PC-3 (cell line): Measurements from ENCODE around the gene CIAO1. TPM values are rescaled to one million over a fixed set of nuclear protein-coding genes. Genes with fewer than 3 reads are reported as not detected.

ENCODE experiments used
- ATAC-seq: fragments of 200-7000 bp; cut with Tn5 transposase; 2 replicates; pipeline ENCODE4 v1.9.1; 2020; ENCODE audit warnings: mild to moderate bottlenecking, moderate library complexity
- BruUV-seq: library from RNA; stranded (reverse); fragments of 400-500 nt; replicated peaks from 2 replicates; lab custom pipeline; 2021; lab: Mats Ljungman, UMichigan
- CTCF ChIA-PET: fragments of 300-600 bp; sonication (Branson Sonifier 250); formaldehyde crosslinking; loops from one replicate; lab custom pipeline; 2022; ENCODE audit warnings: antibody characterized with exemption; lab: Charles Lee
- POLR2A ChIA-PET: fragments of 300-600 bp; sonication (Branson Sonifier 250); formaldehyde crosslinking; loops from one replicate; lab custom pipeline; 2022; ENCODE audit warnings: antibody characterized with exemption; ENCODE audit not compliant: unreplicated experiment; lab: Charles Lee
- DNase-seq: peaks from one replicate; pipeline ENCODE4 v3.0.0-alpha.2; 2015
- H2AFZ ChIP-seq: fragments of 300-600 bp; sonication (generic); 2 replicates; pipeline ENCODE4 v1.6.0; 2016; ENCODE audit warnings: antibody characterized with exemption, low read length
- H3F3A ChIP-seq: fragments of 300-600 bp; sonication (generic); one replicate; pipeline ENCODE4 v1.6.0; 2017; ENCODE audit warnings: antibody characterized with exemption, low read length, control low read depth, mild to moderate bottlenecking; ENCODE audit not compliant: unreplicated experiment
- H3K27ac ChIP-seq: fragments of 300-600 bp; sonication (generic); 2 replicates; pipeline ENCODE4 v1.5.1; 2016; ENCODE audit warnings: mild to moderate bottlenecking, low read length
- H3K27me3 ChIP-seq: fragments of 300-600 bp; sonication (generic); 2 replicates; pipeline ENCODE4 v1.6.1; 2016; ENCODE audit warnings: low read length, mixed read lengths
- H3K36me3 ChIP-seq: fragments of 300-600 bp; sonication (generic); 2 replicates; pipeline ENCODE4 v1.6.1; 2016; ENCODE audit warnings: low read depth, mixed run types, low read length, mixed read lengths
- H3K4me1 ChIP-seq: fragments of 300-600 bp; sonication (generic); 2 replicates; pipeline ENCODE4 v1.5.1; 2016; ENCODE audit warnings: low read length; ENCODE audit not compliant: insufficient read depth
- H3K4me2 ChIP-seq: fragments of 300-600 bp; sonication (generic); 2 replicates; pipeline ENCODE4 v1.6.0; 2016; ENCODE audit warnings: low read length
- H3K4me3 ChIP-seq: fragments of 300-600 bp; sonication (generic); 2 replicates; pipeline ENCODE4 v1.5.1; 2016; ENCODE audit warnings: mild to moderate bottlenecking, low read length, mixed read lengths
- H3K79me2 ChIP-seq: fragments of 300-600 bp; sonication (generic); 2 replicates; pipeline ENCODE4 v1.6.1; 2017; ENCODE audit warnings: low read length, mixed read lengths
- H3K9ac ChIP-seq: fragments of 300-600 bp; sonication (generic); 2 replicates; pipeline ENCODE4 v1.6.0; 2016; ENCODE audit warnings: mild to moderate bottlenecking, low read length
- H3K9me2 ChIP-seq: fragments of 300-600 bp; sonication (generic); replicated peaks from 2 replicates; pipeline ENCODE4 v1.6.1; 2016; ENCODE audit warnings: mixed run types, low read length, mixed read lengths
- H3K9me3 ChIP-seq: fragments of 300-600 bp; sonication (generic); 2 replicates; pipeline ENCODE4 v1.6.1; 2016; ENCODE audit warnings: low read length, mixed read lengths
- H4K20me1 ChIP-seq: fragments of 300-600 bp; sonication (generic); 2 replicates; pipeline ENCODE4 v1.6.1; 2016; ENCODE audit warnings: low read length, mixed read lengths
- EZH2 ChIP-seq: fragments of 300-600 bp; sonication (generic); IDR thresholded peaks from one replicate; pipeline ENCODE4 v1.6.1; 2017; ENCODE audit warnings: antibody characterized with exemption, mild to moderate bottlenecking, low read length; ENCODE audit not compliant: unreplicated experiment
- EZH2phosphoT487 ChIP-seq: fragments of 300-600 bp; sonication (generic); IDR thresholded peaks from 2 replicates; pipeline ENCODE4 v1.6.1; 2018; ENCODE audit warnings: mild to moderate bottlenecking, antibody characterized with exemption, low read length, borderline replicate concordance
- intact Hi-C: fragments of 100-400 bp; cut with micrococcal nuclease; formaldehyde crosslinking; loops from 2 replicates; pipeline ENCODE4 v1.9.0; 2023
- total RNA-seq: library from RNA; depleted of rRNA; stranded (reverse); fragments of >200 nt; gene quantifications from 2 replicates; pipeline ENCODE4 v1.2.3, GENCODE V29; 2014
- TF ChIP-seq, protein P1 (sequence below): fragments of 300-600 bp; sonication (generic); conservative IDR thresholded peaks from 2 replicates; pipeline ENCODE4 v1.5.1; 2017; ENCODE audit warnings: antibody characterized with exemption, low read depth, mild to moderate bottlenecking, low read length

CIAO1 gene
- total RNA-seq, 1 experiment from 2014 or later: 130 TPM

DNA sequence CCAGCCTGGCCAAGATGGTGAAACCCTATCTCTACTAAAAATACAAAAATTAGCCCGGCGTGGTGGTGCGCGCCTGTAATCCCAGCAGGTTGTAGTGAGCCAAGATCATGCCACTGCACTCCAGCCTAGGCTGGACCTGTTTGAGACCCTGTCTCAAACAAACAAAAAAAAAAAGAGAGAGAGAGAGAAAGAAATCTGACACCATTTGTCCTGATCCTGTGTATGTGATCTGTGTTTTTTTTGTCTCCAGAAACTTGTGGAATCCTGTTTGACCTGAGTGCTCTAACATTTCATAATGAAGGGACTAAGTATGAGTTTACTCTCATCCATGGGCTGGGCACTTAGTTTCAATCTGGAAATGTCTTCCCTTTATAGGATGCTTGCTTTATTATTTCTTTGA, 52.7 kb downstream of the CIAO1 start:
- Histone ChIP-seq H3K4me2 (no peak overlapping the region), H3K4me3 (no peak overlapping the region), H2AFZ (no peak overlapping the region), H3F3A (peaks cover 4% of the 10 kb centered on the region), H3K36me3 (no peaks in the 10 kb centered on the region), H3K9ac (no peak overlapping the region), H4K20me1 (no peaks in the 10 kb centered on the region), H3K4me1 (peaks cover 22% of the 10 kb centered on the region), H3K27me3 (peaks cover 11% of the 10 kb centered on the region; the same call in 1 of the 2 replicates), H3K79me2 (no peaks in the 10 kb centered on the region), H3K27ac (no peak overlapping the region), H3K9me2 (no peaks in the 10 kb centered on the region), H3K9me3 (no peaks in the 10 kb centered on the region)
- DNase-seq (no peak), ATAC-seq (no peak)
- ChIA-PET CTCF (no interaction called here), POLR2A (no interaction called here)
- intact Hi-C loops: no loop called here
- TF ChIP-seq EZH2phosphoT487 (no peak), EZH2 (no peak)
- TF ChIP-seq, protein P1, sequence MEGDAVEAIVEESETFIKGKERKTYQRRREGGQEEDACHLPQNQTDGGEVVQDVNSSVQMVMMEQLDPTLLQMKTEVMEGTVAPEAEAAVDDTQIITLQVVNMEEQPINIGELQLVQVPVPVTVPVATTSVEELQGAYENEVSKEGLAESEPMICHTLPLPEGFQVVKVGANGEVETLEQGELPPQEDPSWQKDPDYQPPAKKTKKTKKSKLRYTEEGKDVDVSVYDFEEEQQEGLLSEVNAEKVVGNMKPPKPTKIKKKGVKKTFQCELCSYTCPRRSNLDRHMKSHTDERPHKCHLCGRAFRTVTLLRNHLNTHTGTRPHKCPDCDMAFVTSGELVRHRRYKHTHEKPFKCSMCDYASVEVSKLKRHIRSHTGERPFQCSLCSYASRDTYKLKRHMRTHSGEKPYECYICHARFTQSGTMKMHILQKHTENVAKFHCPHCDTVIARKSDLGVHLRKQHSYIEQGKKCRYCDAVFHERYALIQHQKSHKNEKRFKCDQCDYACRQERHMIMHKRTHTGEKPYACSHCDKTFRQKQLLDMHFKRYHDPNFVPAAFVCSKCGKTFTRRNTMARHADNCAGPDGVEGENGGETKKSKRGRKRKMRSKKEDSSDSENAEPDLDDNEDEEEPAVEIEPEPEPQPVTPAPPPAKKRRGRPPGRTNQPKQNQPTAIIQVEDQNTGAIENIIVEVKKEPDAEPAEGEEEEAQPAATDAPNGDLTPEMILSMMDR: no peak
- no TSS peak for BruUV-seq

DNA sequence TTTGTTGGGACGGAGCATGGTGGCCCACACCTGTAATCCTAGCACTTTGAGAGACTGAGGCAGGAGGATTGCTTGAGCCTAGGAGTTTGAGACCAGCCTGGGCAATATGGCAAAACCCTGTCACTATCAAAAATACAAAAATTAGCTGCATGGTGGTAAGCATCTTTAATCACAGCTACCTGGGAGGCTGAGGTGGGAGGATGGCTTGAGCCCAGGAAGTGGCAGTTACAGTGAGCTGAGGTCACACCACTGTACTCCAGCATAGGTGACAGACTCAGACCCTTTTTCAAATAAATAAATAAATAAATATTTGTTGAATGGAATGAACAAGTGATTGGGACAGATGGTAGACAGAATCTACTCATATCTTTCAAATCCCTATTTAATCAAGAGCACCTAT, 53.4 kb downstream of the CIAO1 start:
- no peak overlapping the region for H3K27ac ChIP-seq
- peaks cover 11% of the 10 kb centered on the region; the same call in 1 of the 2 replicates for H3K27me3 ChIP-seq
- TF ChIP-seq EZH2: no peak
- no peak for TF ChIP-seq EZH2phosphoT487
- TF ChIP-seq, protein P1: no peak
- H3K36me3 ChIP-seq: no peaks in the 10 kb centered on the region
- peaks cover 4% of the 10 kb centered on the region for H3F3A ChIP-seq
- peaks cover 22% of the 10 kb centered on the region for H3K4me1 ChIP-seq
- H3K4me3 ChIP-seq: no peak overlapping the region
- no peaks in the 10 kb centered on the region for H3K9me3 ChIP-seq
- no peak overlapping the region for H3K4me2 ChIP-seq
- no peaks in the 10 kb centered on the region for H3K9me2 ChIP-seq
- H3K79me2 ChIP-seq: no peaks in the 10 kb centered on the region
- intact Hi-C loops: no loop called here
- POLR2A ChIA-PET: no interaction called here
- CTCF ChIA-PET: no interaction called here
- no peaks in the 10 kb centered on the region for H4K20me1 ChIP-seq
- no peak overlapping the region for H2AFZ ChIP-seq
- DNase-seq (no peak), ATAC-seq (no peak)
- no peak overlapping the region for H3K9ac ChIP-seq
- no TSS peak for BruUV-seq

DNA sequence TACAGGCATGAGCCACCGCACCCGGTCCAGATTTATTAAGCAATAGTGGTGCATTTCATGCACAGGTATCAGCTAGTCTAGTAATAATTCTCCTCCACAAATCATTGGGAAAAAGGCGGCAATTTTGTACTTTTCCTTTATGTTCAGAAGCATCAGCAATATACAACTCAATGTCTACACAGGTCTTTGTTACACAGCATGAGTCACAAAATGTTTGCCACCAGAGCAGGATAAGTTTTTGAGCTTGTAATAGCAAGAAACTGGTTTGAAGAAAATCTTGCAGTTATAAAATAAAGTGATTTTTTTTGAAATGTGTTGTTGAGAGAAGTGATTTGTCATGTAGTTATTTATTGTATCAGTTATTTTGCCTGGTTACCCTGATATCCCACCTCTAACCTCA, 54.3 kb downstream of the CIAO1 start:
- CTCF ChIA-PET: no interaction called here
- no peaks in the 10 kb centered on the region for H3K9me2 ChIP-seq
- peaks cover 11% of the 10 kb centered on the region; the same call in 1 of the 2 replicates for H3K27me3 ChIP-seq
- no peaks in the 10 kb centered on the region for H3K36me3 ChIP-seq
- no peak overlapping the region for H3K27ac ChIP-seq
- H3K9me3 ChIP-seq: no peaks in the 10 kb centered on the region
- peaks cover 22% of the 10 kb centered on the region for H3K4me1 ChIP-seq
- peaks cover 4% of the 10 kb centered on the region for H3F3A ChIP-seq
- H3K9ac ChIP-seq: no peak overlapping the region
- H3K4me3 ChIP-seq: peak overlapping the region; percentile 81; the same call in 1 of the 2 replicates
- peak; percentile 60 for DNase-seq
- peak; percentile 32 for ATAC-seq
- POLR2A ChIA-PET: interaction anchor here (0.5 to 0.6 kb wide), 2 partner anchors 185 to 190 kb away, joined by 3 read pairs; no protein-coding TSS in a partner anchor
- no peaks in the 10 kb centered on the region for H4K20me1 ChIP-seq
- no peak overlapping the region for H2AFZ ChIP-seq
- TF ChIP-seq, protein P1: no peak
- TF ChIP-seq EZH2phosphoT487 (no peak), EZH2 (no peak)
- BruUV-seq: TSS peak; percentile 31
- intact Hi-C loops: no loop called here
- H3K4me2 ChIP-seq: peak overlapping the region; percentile 98
- no peaks in the 10 kb centered on the region for H3K79me2 ChIP-seq
